ENCODE data around the gene DRD2.

GRCh38 chr11:113505046-113505445, 29.8 kb upstream of the DRD2 start:
- TF ChIP-seq POLR2AphosphoS5 (IDR thresholded peaks at IDR 0.05; ENCODE audit: insufficient read depth, low read depth, low read length) = no peak
- TF ChIP-seq EZH2 (IDR thresholded peaks at IDR 0.05; ENCODE audit: borderline replicate concordance, low read depth, low read length, severe bottlenecking) = no peak
- TF ChIP-seq CTCF (IDR thresholded peaks at IDR 0.05; ENCODE audit: extremely low read depth in 1 of 2, insufficient read depth in 1 of 2, low read depth in 1 of 2, low read length in 2 of 2) = no peak
- no peak for TF ChIP-seq MYC (IDR thresholded peaks at IDR 0.05; ENCODE audit: low read depth, low read length)
- TF ChIP-seq MAX (IDR thresholded peaks at IDR 0.05; ENCODE audit: insufficient read depth, insufficient read length) = no peak
- no peak for TF ChIP-seq JUN (IDR thresholded peaks at IDR 0.05; ENCODE audit: borderline replicate concordance, insufficient read depth, insufficient read length, low read depth)
- TF ChIP-seq POLR2A (IDR thresholded peaks at IDR 0.05; ENCODE audit: low read depth, low read length) = no peak

Data from endothelial cell of umbilical vein (primary cell).